Transverse colon (tissue), 4 donors: ENCODE data around the gene TRIM15. TPM values are rescaled to one million over a fixed set of nuclear protein-coding genes. Genes with fewer than 3 reads are reported as not detected.
A peak's percentile ranks its signal among the peaks of the same experiment; 100 is the strongest.
"Not testable (repeated sequence)": the region's sequence is repeated elsewhere in the genome, so short reads cannot be mapped to it uniquely, and the experiment has no call there.

Experiments
- DNase-seq: peaks from one replicate; pipeline ENCODE4 v3.0.0-alpha.2; 2019
- H3K27ac ChIP-seq, 4 donors: fragments of 200-600 bp; sonication (generic); 2 replicates each; pipeline ENCODE4 v1.5.1; 2016 to 2018; ENCODE audit warnings: inconsistent platforms in 4 of 4
- H3K27me3 ChIP-seq: fragments of 200-600 bp; sonication (generic); 2 replicates; pipeline ENCODE4 v1.5.1; 2017; ENCODE audit warnings: inconsistent platforms
- H3K36me3 ChIP-seq, 4 donors: fragments of 200-600 bp; sonication (generic); 2 replicates each; pipeline ENCODE4 v1.5.1; 2017 to 2019; ENCODE audit warnings: inconsistent platforms in 4 of 4
- H3K4me1 ChIP-seq, 4 donors: fragments of 200-600 bp; sonication (generic); 2 replicates each; pipeline ENCODE4 v1.5.1; 2017 to 2020; ENCODE audit warnings: inconsistent platforms in 4 of 4
- H3K4me3 ChIP-seq, 4 donors: fragments of 200-600 bp; sonication (generic); 1 replicate in 1 of 4; 2 replicates in 3 of 4; pipeline versions ENCODE4 v1.5.1 to v1.6.1; 2017 to 2019; ENCODE audit warnings: inconsistent platforms in 4 of 4
- H3K9me3 ChIP-seq, 2 donors: fragments of 200-600 bp; sonication (generic); 2 replicates each; pipeline ENCODE4 v1.5.1; 2017 to 2019; ENCODE audit warnings: inconsistent platforms in 2 of 2
- EP300 ChIP-seq: sonication (generic); formaldehyde crosslinking; IDR thresholded peaks from one replicate; pipeline ENCODE4 v1.6.1; 2017; ENCODE audit warnings: antibody characterized with exemption, low read depth
- POLR2A ChIP-seq: fragments of 450-650 bp; IDR thresholded peaks from one replicate; pipeline ENCODE4 v1.6.1; 2016; ENCODE audit warnings: antibody characterized with exemption, mild to moderate bottlenecking, moderate library complexity
- POLR2AphosphoS5 ChIP-seq, 3 donors: sonication (generic); formaldehyde crosslinking; IDR thresholded peaks; one replicate each; pipeline ENCODE4 v1.6.1; 2016; ENCODE audit warnings: antibody characterized with exemption in 3 of 3
- WGBS, 2 donors: methylation state at CpG; one replicate each; pipeline ENCODE4 v1.1.5; 2018; ENCODE audit warnings: low coverage in 1 of 2; 5-methylcytosine and 5-hydroxymethylcytosine counted together
- in situ Hi-C, 4 donors: fragments of 200-750 bp; cut with MboI; loops; one replicate each; pipeline versions ENCODE4 v1.15.0 to v1.15.1; 2017; ENCODE audit warnings: low sequenced_read_pairs in 3 of 4, low pct_ligation_motif_present in 1 of 4, low pct_unique_long_range_greater_than_20kb in 1 of 4
- intact Hi-C: fragments of 100-400 bp; cut with DNase I; formaldehyde crosslinking; loops from one replicate; pipeline ENCODE4 v1.15.1; 2023; ENCODE audit warnings: low total_unique reads
- total RNA-seq, 4 donors: library from RNA; depleted of rRNA; stranded (reverse); fragments of >200 nt; gene quantifications; one replicate each; pipeline ENCODE4 v1.1.0, GENCODE V29; 2016
- TF ChIP-seq, protein P1 (sequence below), 5 experiments: fragments of 200-600 bp in 3 of 5; fragments of 450-650 bp in 2 of 5; sonication (generic) in 3 of 5; IDR thresholded peaks; 1 replicate in 2 of 5; 2 replicates in 3 of 5; pipeline ENCODE4 v1.5.1; 2016 to 2017; ENCODE audit warnings: antibody characterized with exemption in 5 of 5, inconsistent platforms in 3 of 5, mild to moderate bottlenecking in 2 of 5, moderate library complexity in 1 of 5

The TRIM15 gene
- total RNA-seq, 4 donors from 2014 or later: 5.8 to 90.7 (median 51.8) TPM

DNA sequence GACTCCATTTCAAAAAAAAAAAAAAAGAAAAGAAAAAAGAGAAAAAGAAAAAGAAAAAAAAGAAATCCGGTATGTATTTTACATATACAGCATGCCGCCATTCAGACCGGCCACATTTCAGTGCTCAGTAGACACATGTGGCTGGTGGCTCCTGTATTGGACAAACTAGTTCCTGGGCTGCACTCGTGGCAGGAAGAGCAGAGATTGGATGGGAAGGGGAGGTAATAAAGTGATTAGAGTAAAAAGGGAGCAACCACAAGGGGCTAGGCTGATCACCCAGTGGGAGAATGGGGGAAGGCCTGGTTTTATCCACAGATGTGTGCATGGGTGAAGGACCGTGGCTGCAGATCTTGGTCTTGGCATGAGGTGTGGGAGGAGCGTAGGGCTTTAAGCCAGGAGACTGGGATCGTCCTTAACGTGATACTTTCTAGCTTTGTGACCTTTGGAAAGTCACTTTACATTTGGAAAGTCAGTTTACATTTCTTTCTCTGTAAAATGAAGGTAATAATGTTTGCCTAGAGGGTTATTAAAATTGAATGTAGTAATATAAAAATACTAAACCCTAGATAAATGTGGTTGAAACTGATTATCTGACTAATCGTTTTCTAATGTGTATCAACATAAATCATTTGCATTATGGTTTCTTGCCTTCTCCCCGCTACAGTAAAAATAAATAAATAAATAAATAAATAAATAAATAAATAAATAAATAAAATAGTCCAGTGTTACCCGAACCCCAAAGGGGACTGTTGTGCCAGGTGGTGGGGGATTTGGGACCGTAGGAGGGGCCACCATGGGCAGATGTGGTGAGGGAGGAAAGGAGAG is 869 bp upstream of the TRIM15 start:
- Histone ChIP-seq H3K4me3 (peak overlapping the region in 2 of 4 donors; percentile 40 to 58), H3K9me3 (no peaks in the 10 kb centered on the region), H3K4me1 (peaks cover 0 to 8% (median 4%) of the 10 kb centered on the region in 4 donors), H3K27ac (peak overlapping the region; percentile 87 to 93 (median 89)), H3K27me3 (no peaks in the 10 kb centered on the region), H3K36me3 (no peaks in the 10 kb centered on the region)
- WGBS, 2 donors: 44 to 52% methylated on average over 9 to 12 of the region's 12 CpGs
- in situ Hi-C loops: no loop called here
- DNase-seq: no peak
- TF ChIP-seq POLR2AphosphoS5 (IDR thresholded peaks at IDR 0.05): no peak
- TF ChIP-seq, protein P1, sequence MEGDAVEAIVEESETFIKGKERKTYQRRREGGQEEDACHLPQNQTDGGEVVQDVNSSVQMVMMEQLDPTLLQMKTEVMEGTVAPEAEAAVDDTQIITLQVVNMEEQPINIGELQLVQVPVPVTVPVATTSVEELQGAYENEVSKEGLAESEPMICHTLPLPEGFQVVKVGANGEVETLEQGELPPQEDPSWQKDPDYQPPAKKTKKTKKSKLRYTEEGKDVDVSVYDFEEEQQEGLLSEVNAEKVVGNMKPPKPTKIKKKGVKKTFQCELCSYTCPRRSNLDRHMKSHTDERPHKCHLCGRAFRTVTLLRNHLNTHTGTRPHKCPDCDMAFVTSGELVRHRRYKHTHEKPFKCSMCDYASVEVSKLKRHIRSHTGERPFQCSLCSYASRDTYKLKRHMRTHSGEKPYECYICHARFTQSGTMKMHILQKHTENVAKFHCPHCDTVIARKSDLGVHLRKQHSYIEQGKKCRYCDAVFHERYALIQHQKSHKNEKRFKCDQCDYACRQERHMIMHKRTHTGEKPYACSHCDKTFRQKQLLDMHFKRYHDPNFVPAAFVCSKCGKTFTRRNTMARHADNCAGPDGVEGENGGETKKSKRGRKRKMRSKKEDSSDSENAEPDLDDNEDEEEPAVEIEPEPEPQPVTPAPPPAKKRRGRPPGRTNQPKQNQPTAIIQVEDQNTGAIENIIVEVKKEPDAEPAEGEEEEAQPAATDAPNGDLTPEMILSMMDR (IDR thresholded peaks at IDR 0.05): no peak
- no peak for TF ChIP-seq POLR2A
- no peak for TF ChIP-seq EP300
- intact Hi-C loops: no loop called here

DNA sequence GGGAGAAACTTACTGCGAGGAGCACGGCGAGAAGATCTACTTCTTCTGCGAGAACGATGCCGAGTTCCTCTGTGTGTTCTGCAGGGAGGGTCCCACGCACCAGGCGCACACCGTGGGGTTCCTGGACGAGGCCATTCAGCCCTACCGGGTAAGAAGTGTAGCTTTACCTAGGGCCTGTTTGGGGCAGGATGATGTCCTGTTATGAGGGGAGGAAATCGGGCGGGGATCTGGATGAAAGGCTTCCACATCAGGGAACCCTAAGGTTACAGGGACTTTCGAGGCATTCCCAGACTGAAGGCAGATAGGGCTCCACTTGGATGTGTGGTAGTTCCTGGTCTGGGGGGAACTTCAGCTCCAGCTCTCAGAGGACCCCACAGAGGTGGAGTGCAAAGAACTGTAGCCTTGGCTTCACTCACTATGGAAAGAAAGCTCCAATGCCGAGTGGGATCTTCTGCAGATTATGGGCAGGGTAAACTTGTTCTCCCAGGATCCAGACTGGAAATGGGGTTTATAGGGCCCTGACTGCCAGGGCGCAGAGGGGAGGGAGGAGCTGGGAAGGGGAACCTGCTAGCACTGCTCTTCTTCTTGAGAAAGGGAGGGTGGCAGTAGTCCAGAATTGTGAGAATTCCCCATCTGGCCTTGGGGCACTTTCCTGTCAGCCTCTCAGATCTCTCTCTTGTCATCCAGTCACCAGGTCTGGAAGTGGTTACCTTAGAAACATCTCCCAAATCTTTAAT is 740 bp downstream of the TRIM15 start:
- peak overlapping the region; percentile 7 to 58 (median 38) for H3K4me3 ChIP-seq
- no peaks in the 10 kb centered on the region for H3K27me3 ChIP-seq
- in situ Hi-C loops (no loop called here), intact Hi-C loops (no loop called here)
- TF ChIP-seq POLR2A: no peak
- no peak for TF ChIP-seq EP300
- TF ChIP-seq, protein P1 (IDR thresholded peaks at IDR 0.05): no peak
- TF ChIP-seq POLR2AphosphoS5 (IDR thresholded peaks at IDR 0.05): no peak
- 73% methylated on average over 16 of the region's 16 CpGs; no CpG with 5 or more reads in 1 of the 2 donors for WGBS, 2 donors
- no peak for DNase-seq
- peak overlapping the region; percentile 87 to 93 (median 89) for H3K27ac ChIP-seq
- peaks cover 0 to 8% (median 4%) of the 10 kb centered on the region in 4 donors for H3K4me1 ChIP-seq
- H3K9me3 ChIP-seq: no peaks in the 10 kb centered on the region
- peaks cover 0 to 6% (median 0%) of the 10 kb centered on the region in 4 donors for H3K36me3 ChIP-seq

DNA sequence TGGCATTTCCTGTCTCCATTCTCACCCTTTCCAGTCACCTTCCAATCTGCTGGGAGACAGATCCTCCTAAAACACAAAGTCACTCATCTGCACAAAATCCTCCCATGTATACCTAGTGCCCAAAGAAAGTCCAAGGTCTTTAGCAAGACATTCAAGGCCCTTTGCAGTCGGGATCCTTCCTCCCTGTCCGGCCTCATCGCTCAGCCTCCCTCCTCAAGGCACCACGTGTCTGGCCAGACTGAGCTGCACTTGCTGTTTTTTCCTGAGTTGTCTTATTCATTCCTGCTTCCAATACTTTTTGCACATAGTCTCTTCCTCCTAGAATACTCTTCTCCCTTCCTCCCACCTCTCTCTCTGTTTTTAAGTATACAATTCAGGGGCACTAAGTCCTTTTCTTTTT is 1.4 kb downstream of the TRIM15 start:
- Histone ChIP-seq H3K9me3 (no peaks in the 10 kb centered on the region), H3K27ac (peak overlapping the region; percentile 87 to 93 (median 89)), H3K27me3 (no peaks in the 10 kb centered on the region), H3K4me3 (peak overlapping the region in 2 of 4 donors; percentile 40 to 58), H3K36me3 (peaks cover 0 to 6% (median 0%) of the 10 kb centered on the region in 4 donors), H3K4me1 (peaks cover 0 to 8% (median 4%) of the 10 kb centered on the region in 4 donors)
- in situ Hi-C loops: no loop called here
- intact Hi-C loops: no loop called here
- DNase-seq: no peak
- TF ChIP-seq, protein P1 (IDR thresholded peaks at IDR 0.05): no peak
- no peak for TF ChIP-seq EP300
- TF ChIP-seq POLR2A: no peak
- TF ChIP-seq POLR2AphosphoS5 (IDR thresholded peaks at IDR 0.05): no peak
- whole genome bisulfite sequencing, 2 donors: 87 to 88% methylated on average over 4 of the region's 4 CpGs

DNA sequence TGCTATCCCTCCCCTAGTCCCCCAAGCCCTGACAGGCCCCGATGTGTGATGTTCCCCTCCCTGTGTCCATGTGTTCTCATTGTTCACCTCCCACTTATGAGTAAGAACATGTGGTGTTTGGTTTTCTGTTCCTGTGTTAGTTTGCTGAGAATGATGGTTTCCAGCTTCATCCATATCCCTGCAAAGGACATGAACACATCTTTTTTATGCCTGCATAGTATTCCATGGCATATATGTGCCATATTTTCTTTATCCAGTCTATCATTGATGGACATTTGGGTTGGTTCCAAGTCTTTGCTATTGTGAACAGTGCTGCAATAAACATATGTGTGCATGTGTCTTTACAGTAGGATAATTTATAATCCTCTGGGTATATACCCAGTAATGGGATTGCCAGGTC is 1.9 kb downstream of the TRIM15 start:
- WGBS, 2 donors: 95 to 100% methylated on average over 1 of the region's 1 CpG
- H3K9me3 ChIP-seq, H3K27ac ChIP-seq, H3K36me3 ChIP-seq, in situ Hi-C loops, H3K4me1 ChIP-seq, DNase-seq, H3K27me3 ChIP-seq, intact Hi-C loops: not testable (repeated sequence)
- H3K4me3 ChIP-seq: peak overlapping the region in 1 of 4 donors; percentile 58
